ENCODE results near the gene TENM4.

TENM4 gene

DNA sequence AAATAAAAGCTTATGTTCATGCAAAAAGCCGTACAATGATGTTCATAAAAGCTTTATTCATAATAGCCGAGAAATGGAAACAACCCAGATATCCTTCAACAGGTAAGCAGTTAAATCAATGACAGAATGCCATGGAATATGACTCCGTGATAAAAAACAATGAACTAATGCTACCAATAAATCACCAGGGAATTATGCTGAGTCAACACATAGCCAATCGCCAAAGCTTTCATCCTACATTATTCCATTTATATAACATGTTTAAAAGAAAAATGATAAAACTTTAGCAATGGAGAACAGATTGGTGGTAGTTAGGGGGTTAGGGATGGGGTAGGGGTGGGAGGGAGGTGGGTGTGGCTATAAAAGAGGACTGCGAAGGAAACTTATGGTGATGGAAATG lies 356.4 kb downstream of the TENM4 start:
- no peak for DNase-seq (ENCODE audit: low read depth)

DNA sequence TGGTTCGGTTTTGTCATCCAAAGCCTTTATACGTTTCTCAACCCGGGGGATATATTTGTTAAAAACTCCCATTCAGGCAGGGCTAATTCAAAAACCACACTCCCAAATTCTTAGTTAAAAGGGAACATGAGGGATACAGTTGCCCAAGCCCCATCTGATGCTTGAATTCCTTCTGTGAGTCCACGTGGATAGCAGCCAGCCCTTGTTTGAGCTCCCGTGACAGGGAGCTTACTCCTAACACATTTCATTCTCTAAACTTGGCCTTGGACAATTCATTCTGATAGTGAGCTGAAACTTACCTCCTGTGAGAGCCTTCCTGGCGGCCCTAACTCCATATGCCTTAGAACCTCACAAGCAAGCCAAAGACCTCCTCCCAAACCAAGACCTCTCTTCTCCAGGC lies 357.5 kb downstream of the TENM4 start:
- no peak for DNase-seq (ENCODE audit: low read depth)

DNA sequence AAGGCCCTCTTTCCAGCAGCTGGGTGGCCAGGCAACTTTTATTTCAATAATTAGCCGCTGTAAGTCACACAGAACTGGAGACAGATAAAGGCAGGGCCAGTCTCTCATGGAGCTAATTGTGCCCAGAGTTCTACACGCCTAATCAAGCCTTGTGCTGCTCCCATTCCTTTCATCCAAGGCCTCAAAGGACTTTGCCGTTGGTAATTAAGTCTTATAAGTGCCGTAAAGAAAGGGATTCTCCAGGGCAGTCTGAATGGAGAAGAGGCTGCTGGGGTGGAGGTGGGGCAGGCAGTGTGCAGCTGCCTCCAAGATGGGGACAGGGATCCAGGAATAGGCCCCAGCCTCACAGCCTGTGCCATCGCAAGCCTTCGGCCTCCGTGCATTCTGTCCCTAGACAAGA lies 357.9 kb downstream of the TENM4 start:
- DNase-seq (ENCODE audit: low read depth) = no peak

DNA sequence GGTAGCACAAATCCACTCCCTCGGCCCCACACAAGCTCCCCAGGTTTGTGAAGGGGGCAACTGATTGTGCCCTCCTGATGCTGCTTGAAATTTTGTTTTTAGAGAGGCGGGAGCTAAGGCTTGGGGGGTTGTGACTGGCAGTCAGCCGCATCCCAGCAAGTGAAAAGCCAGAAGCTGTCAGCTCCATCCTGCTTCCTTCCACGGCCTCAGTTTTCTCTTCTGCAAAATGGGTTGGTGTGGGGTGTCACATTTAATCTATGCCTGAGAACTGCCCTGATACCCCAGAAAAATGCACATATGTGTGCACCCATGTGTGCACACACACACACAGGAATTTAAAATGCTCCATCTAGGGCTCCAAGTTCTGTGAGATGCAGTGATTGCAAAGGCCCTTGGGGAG lies 358.6 kb downstream of the TENM4 start:
- DNase-seq (ENCODE audit: low read depth) = no peak

DNA sequence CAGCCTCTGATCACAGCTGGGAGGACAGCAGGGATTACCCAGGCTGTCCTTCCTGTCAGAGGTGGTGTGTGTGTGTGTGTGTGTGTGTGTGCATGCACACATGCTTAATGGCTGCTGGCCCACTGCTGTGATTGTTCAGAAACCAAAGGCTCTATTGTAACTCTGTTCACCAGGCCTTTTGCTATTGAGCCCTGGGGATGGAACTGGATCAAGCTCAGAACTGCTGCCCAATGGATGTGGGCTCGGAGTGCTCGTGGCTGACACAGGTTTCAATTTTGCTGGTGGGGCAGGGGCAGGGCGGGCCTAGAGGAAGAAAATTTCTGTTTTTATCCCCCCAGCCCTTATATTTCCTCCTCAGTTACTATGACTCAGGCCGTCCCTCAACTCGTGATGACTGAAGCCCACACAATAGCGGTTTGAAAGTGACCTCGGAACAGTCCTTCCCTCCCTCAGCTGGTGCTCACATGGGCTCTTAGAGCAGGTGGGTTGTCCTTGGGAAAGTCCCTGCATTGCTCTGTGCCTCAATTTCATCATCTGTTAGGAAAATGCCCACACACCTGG lies 359.3 kb downstream of the TENM4 start:
- DNase-seq (ENCODE audit: low read depth) = no peak

DNA sequence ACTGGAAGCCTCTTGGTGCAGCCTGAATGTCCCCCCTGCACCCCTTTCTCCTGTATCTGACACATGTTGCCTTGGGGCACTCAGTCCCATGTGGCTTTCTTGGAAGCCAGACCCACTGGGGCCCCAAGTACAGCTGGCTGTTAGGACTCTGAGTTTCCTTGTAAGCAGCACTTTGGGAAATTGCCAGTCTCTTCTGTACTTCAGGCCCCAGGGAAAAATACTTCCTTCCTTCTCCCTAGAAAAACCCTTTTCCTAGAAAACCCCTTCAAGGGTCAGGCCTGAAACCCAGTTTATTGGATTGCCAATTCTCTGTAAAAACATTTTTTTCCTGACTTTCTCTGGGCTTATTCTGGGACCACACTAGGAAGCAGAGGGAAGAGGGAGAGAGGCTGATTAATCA lies 360.3 kb downstream of the TENM4 start:
- no peak for DNase-seq (ENCODE audit: low read depth)

DNA sequence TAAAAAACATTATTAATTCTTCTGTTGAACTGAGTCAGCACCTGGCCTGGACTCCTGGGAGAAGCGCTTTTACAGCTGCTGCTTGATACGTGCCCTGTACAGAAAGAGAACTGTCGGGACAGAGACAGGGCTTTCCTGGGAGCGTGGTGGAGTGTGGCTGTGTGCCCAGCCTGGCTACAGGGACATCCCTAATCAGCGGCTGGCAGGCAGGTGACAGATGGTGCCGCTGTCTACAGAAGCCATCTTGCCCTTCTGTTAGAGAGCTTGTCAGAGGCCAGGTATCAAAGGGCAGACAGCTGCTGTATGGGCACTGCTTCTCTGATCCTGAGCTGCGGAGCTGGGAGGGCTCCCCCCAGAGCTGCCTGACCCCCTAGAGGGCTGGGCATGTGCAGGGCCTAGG lies 361.8 kb downstream of the TENM4 start:
- no peak for DNase-seq (ENCODE audit: low read depth)

DNA sequence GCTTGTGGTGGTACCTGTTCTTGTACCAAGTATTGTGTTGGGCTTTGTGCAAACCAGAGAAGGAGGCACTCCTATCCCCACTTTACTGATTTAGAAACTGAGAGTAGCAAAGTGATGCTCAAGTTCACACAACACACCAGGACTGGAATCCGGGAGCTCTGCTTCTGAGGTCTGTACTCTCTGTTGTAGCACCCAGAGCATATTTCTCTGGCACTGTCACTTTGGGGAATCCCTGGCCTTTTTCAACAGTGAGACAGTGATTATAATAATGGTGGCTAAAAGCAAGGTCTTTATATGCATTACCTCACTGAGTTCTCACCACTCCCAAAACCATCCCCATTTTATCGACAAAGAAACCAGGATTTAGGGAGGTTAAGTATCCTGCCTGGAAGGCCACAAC lies 362.4 kb downstream of the TENM4 start:
- DNase-seq (ENCODE audit: low read depth) = no peak

DNA sequence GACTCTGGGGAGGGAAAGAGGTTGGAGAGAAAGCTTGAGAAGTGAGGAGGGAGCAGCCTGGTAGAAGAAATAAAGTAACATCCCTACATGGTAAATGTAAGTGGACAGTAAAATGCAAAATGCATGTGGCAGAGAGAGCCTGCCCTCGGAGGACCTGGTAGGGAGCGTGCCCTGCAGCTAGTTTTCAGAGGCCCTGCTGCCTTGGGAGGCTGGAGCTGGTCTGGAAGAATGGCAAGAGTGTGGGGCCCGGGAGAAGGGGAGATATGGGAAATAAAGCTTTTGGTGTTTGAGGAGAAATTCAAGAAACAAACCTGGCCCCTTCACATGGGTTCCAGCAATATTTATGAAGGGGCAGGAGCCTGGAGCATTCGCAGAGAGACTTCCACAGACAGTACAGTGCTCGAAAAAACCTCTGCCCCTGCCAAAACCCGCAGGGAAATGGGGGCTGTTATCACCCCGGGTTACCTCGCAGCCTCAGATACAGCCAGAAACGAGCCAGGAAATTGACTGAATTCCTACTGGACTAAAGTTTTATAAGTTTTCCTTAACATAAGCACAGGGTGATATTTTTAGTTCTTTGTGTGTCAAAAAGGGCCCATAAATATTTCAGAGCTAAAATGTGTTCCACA lies 363.0 kb downstream of the TENM4 start:
- DNase-seq (ENCODE audit: low read depth) = no peak

DNA sequence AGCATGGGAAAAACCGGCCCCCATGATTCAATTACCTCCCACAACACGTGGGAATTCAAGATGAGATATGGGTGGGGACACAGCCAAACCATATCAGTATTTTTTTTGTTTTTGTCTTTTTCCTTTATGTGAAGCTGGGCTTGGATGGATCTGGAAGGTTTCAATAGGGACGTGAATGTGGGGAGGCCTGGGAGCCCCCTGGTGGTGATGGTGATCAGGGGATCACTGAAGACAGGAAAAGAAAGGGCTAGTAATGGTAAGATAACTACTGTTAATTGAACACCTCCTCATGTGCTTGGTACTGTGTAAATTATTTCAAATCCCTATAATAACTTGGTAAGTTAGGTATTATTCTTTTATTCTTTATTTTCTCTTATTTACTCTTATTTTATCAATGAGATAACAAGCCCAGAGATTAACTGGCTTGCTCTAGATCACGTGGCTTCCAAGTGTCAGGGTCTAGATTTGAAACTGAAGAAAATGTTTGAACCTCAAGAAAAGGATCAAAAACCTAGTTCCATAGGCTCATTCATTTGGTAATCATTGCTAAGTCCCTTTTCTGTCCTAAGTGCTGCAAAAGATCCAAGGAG lies 364.2 kb downstream of the TENM4 start:
- DNase-seq (ENCODE audit: low read depth) = no peak

DNA sequence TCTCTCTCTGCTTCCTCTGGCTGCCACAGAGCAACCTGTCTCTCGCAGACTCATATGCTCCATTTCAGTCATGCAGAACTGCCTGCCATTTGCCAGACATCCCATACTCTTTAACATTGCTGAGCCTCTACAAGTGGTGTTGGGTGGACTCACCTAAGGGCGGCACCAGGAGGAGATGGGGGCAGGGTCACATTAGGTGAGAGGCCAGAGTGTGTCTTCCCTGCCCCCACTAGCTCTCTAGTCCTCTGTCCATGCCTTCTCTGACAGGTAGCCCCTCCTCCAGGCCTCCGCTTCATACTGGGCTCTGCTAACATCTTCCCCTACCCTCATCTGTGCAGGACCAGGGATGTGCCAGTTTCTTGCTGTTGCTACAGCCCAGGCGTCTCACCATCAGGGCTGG lies 366.3 kb downstream of the TENM4 start:
- DNase-seq (ENCODE audit: low read depth) = no peak

DNA sequence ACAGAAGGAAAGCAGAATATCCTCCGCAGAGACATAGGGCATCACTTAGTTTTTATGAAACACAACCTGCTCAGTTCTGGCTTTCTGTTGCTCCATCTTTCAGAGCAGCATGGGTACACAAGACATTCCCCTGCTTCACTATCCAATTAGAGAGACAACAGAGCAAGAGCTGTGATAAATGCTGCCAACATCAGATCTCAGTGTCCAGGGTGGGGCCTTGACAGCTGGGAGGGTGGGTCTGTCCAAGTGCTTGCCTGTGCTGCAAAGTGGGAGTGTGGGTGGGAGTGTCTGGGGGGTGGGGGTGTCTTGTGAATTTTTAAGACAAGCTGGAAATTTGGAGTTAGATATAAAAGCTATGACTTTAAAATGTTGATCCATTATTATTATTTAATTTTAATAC lies 369.6 kb downstream of the TENM4 start:
- DNase-seq (ENCODE audit: low read depth) = no peak

DNA sequence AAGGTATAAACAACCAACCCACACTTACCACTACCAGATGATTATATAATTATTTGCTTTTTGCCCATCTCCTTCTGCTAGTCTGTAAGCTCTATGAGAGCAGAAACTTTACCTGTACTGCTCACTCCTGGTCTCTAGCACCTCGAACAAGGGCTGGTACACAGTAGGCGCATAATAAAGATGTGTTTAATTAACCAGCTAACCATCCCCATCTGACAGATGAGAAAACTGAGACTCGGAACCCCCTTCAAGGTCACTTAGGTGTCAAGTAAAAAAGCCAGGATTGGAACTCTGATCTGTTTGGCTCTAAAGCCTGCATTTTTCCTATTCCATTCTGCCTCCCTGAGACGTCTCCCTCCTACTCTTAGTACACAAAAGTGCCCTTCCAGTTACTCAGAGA lies 370.3 kb downstream of the TENM4 start:
- DNase-seq (ENCODE audit: low read depth) = no peak

DNA sequence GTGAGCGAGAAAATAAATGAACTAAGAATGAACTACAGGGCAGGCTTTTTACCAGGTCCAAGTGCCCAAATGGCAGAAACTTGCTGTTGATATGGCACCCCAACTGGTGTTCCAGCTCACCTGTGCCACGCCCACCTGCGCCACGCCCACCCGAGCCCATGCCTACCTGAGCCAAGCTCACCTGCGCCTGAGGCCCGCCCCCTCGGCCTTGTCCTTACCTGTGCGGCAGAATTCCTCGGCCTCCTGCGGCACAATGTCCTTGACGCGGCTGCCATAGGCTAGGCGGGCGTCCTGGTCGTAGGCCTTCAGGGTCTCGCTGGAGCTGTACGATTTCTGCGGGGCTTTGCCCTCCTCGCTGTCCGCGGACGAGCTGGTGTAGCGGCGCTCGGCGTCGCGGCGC lies 371.3 kb downstream of the TENM4 start:
- no peak for DNase-seq (ENCODE audit: low read depth)

DNA sequence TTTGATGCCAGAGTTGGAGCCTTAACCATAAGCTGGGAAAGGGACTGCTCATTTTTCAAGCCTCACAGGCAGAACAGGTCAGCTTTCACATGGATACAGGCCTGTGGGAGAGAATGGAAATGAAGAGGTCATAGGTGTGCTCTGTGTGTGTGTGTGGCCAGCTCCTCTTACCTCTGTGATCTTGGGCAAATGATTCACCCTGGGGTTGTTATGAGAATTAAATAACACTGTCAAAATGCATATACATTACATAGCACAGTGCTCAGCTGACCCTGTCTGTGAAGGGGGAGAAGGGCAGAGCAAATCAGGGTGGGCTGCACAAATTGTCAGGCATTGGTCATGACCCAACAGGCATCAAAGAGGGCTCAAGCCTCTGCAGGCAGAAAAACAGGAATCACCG lies 372.5 kb downstream of the TENM4 start:
- DNase-seq (ENCODE audit: low read depth) = no peak

DNA sequence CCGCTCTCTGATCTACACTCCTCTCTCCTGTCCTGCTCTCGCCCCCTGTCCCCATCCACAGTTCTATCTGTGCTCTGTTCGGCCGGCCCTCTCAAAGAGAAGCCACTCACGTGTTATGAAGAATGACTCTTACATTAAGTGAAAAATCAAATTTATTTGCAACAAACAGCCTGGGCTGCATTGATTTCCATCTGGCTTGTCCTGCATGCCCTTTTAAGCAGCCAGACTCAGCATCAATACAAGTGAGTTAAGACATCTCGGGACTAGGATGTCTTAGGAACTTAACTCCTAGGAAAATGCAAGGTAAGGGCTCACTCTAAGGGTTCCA lies 373.5 kb downstream of the TENM4 start:
- DNase-seq (ENCODE audit: low read depth) = no peak

DNA sequence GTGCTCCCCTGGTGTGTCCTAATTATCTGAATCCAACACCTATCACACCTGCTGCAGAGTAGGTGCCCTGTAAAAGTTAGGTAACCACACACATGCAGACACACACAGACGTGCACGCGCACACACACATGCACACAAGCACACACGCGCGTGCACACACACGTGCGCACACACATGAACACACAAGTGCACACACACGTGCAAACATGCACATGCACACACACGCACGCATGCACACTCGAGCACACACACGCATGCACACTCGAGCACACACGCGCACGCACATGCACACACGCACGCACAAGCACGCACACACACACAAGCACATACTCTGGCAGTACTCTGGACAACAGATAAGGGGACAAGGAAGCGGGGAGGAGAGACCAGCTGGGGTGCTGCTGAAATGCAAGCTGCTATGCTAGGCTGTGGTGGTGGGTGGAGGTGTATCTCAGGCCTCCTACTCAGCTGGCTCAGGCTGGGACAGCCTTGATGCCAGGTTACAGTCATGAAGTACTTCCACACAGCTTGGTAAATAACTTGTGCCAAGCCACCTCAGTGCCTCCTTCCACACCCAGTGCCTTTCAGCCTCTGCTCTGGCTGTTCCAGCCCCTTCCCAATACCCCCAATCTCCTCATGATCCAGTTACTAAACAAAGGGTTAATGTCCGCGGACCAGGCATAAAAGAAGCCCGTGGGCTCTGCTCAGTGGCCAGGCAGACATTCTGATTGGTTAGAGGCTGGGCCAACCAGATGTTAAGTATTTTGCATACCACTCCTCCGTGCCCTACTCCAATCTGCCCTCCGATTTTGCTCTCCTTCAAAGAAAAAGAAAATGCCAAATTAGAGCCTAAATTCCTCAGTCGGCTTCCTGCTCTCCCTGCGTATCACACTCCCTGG lies 374.1 kb downstream of the TENM4 start:
- no peak for DNase-seq (ENCODE audit: low read depth)

DNA sequence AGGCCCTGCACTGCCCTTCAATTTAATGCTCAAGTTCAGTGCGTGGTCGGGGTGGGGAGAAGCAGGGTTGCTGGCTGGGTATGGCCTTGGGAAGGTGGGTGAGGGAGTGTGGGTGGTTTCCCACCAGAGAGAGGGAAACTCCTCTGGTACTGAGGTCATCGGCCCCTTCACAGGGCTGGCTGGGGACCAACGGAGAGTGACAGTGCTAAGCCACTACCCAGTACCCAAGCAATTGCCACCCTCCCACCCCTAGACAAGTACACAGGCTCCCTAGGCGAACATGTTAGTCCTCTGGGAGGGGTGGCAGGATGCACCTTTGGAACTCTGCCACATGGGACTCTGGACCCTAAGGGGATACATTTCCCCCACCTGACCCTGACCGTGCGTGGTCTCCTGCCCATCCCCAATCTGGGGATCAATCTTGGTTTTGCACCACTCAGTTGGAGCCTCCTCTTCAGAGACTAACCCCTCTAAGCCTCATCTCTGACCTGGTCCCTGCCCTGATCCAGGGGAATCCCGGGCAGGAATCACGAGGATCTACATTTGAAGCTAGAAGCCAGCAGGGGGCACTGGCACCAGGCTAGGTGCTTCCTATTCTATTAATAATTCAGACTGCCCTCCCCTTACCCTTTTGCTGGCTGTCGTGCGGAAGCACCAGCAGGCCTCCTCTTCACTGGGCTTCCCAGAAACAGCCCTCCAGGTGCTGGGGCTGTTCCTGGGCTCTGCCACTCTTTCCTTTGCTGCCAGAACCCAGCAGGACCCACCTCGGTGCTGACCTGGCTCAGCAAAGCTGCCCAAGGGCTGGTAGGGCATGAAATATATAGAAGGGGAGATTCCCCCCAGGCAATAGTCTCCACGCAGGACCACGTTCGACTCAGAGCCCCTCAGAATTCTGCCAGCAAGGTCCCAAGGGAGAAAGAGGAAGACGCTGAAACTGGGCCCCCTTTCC lies 377.7 kb downstream of the TENM4 start:
- DNase-seq (ENCODE audit: low read depth) = no peak

DNA sequence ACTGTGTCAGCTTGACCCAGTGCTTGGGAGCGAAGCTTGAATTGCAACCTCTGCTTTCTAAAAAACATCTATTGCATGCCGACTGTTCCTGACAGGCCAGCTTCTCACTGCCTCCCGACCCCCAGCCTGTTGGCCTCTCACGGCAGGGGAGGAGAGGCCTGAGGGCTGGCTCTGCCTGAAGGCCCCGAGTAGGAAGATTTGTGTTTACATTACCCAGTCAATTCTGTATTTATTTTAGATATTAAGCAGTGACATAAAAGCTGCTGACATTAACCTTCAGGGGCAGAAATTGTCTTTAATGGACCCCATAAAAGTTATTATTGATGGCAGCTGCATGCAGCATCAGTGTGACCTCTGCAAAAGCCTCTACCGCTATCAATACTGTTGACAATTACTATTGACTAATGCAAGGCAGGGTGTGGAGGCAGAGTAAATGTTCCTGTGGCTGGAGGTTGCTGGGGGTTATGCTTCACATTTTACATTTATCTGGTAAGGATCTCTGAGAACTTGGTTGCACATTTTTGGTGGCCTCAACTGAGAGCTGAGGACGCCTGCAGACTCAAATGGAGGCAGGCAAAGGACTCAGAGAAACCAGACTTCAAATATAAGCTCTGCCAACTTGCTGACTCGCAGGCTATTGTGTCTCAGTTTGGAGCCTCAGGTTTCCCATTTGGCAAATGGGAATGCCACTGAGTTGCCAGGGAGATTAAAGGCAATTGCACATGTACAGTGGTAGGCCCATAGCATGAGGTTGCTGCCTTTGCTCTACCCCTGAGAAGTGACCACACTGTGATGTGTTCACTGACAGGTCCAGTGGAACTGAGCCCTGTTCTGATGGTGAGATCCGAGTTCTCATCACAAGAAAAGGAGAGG lies 380.5 kb downstream of the TENM4 start:
- no peak for DNase-seq (ENCODE audit: low read depth)

DNA sequence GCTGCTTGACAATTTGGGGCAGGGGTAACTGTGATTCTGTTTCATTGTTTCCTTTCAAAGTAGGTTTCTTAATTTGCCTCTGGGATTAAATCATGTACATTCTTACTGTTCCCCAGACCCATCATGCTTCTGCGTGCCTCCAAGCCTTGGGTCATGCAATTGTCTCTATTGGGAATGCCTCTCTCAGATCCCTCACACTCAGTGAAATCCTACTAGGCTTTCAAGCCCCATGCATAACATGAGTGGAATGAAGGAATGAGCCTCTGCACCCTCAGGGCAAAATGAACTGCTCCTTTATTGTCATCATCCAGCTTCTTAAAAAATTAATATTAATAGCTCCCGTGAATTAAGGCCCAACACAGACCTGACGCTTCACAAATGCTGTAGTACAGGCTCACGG lies 381.7 kb downstream of the TENM4 start:
- no peak for DNase-seq (ENCODE audit: low read depth)
